Esophagus muscularis mucosa (tissue), 4 donors: Measurements from ENCODE around the gene MORC2. TPM values are rescaled to one million over a fixed set of nuclear protein-coding genes. Genes with fewer than 3 reads are reported as not detected.

ENCODE experiments used
- DNase-seq: peaks from one replicate; pipeline ENCODE4 v3.0.0-alpha.2; 2017; ENCODE audit errors: extremely low spot score
- H3K27ac ChIP-seq, 4 donors: fragments of 200-600 bp; sonication (generic); replicated peaks in 1 of 4; 1 replicate in 3 of 4; 2 replicates in 1 of 4; pipeline ENCODE4 v1.5.1; 2016 to 2019; ENCODE audit warnings: mild to moderate bottlenecking in 1 of 4
- H3K27me3 ChIP-seq, 4 donors: fragments of 200-600 bp; sonication (generic); one replicate each; pipeline versions ENCODE4 v1.5.1 to v1.6.0; 2016 to 2019
- H3K36me3 ChIP-seq, 4 donors: fragments of 200-600 bp; sonication (generic); one replicate each; pipeline ENCODE4 v1.5.1; 2016 to 2019
- H3K4me1 ChIP-seq, 4 donors: fragments of 200-600 bp; sonication (generic); one replicate each; pipeline ENCODE4 v1.5.1; 2016 to 2019
- H3K4me3 ChIP-seq, 4 donors: fragments of 200-600 bp; sonication (generic); 1 replicate in 2 of 4; 2 replicates in 2 of 4; pipeline ENCODE4 v1.5.1; 2016 to 2019; ENCODE audit warnings: mild to moderate bottlenecking in 4 of 4, moderate library complexity in 1 of 4
- H3K9me3 ChIP-seq, 4 donors: fragments of 200-600 bp; sonication (generic); 1 replicate in 3 of 4; 2 replicates in 1 of 4; pipeline ENCODE4 v1.5.1; 2016 to 2019
- EP300 ChIP-seq: sonication (generic); formaldehyde crosslinking; IDR thresholded peaks from one replicate; pipeline ENCODE4 v1.6.1; 2017; ENCODE audit warnings: antibody characterized with exemption
- POLR2A ChIP-seq: fragments of 450-650 bp; IDR thresholded peaks from one replicate; pipeline ENCODE4 v1.6.1; 2017; ENCODE audit warnings: antibody characterized with exemption, moderate library complexity, mild to moderate bottlenecking, low read depth
- POLR2AphosphoS5 ChIP-seq, 2 donors: sonication (generic); formaldehyde crosslinking; IDR thresholded peaks; one replicate each; pipeline ENCODE4 v1.6.1; 2017; ENCODE audit warnings: antibody characterized with exemption in 2 of 2
- WGBS: methylation state at CpG from one replicate; pipeline ENCODE4 v1.1.5; 2018; 5-methylcytosine and 5-hydroxymethylcytosine counted together
- intact Hi-C: fragments of 100-400 bp; cut with DNase I; formaldehyde crosslinking; loops from one replicate; pipeline ENCODE4 v1.15.1; 2023
- total RNA-seq, 4 donors: library from RNA; depleted of rRNA; stranded (reverse); fragments of >200 nt; gene quantifications; one replicate each; pipeline versions ENCODE4 v1.1.0 to v1.2.1, GENCODE V29; 2016
- TF ChIP-seq, protein P1 (sequence below), 3 experiments: fragments of 200-600 bp in 2 of 3; fragments of 450-650 bp in 1 of 3; sonication (generic) in 2 of 3; IDR thresholded peaks; one replicate each; pipeline ENCODE4 v1.5.1; 2017 to 2019; ENCODE audit warnings: antibody characterized with exemption in 3 of 3, mild to moderate bottlenecking in 2 of 3, moderate library complexity in 1 of 3

The MORC2 gene
- total RNA-seq, 4 donors from 2014 or later = 19.5 to 28.8 (median 23.8) TPM

DNA sequence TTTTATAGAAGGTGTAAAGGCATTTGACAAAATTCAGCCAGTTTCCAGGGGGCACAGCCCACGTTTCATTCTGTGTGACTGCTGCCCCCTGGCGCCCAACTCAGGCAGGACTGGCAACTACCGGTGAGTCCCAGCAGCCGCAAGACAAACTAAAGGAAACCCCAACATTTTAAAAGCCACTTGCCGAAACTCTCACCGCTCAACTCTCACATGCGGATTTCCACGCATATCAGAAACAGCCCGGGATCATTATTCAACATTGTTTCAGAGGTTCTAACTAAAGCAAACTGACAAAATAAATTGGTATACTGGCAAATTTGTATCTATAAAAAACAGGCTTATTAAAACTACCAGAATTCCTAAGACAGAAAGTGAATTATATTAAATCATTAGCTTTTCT is 48.2 kb downstream of the MORC2 start:
- intact Hi-C loops = loop anchor here (1.0 kb wide), 1 partner anchor 285 kb away; the partner anchor contains the start of gene SLC35E4
- peak overlapping the region in 1 of 4 donors; percentile 25 for H3K4me3 ChIP-seq

DNA sequence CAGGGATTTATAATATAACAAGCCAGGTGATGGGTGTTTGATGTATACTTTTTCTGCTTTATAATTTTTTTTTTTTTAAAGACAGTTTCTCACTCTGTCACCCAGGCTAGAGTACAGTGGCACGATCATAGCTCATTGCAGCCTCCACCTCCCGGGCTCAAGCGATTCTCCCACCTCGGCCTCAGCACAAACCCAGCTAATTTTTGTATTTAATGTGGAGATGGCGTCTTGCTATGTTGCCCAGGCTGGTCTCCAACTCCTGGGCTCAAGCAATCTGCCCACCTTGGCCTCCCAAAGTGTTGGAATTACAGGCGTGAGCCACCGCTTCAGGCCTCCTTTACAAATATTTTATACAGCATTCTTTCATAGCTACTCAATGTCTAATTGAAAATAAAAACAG is 48.6 kb downstream of the MORC2 start:
- Histone ChIP-seq H3K27ac (no peak overlapping the region), H3K27me3 (no peaks in the 10 kb centered on the region), H3K4me1 (peaks cover 8 to 18% (median 15%) of the 10 kb centered on the region in 4 donors), H3K36me3 (peaks cover 0 to 17% (median 3%) of the 10 kb centered on the region in 4 donors), H3K9me3 (peaks cover 0 to 13% (median 8%) of the 10 kb centered on the region in 4 donors), H3K4me3 (no peak overlapping the region)
- TF ChIP-seq, protein P1, sequence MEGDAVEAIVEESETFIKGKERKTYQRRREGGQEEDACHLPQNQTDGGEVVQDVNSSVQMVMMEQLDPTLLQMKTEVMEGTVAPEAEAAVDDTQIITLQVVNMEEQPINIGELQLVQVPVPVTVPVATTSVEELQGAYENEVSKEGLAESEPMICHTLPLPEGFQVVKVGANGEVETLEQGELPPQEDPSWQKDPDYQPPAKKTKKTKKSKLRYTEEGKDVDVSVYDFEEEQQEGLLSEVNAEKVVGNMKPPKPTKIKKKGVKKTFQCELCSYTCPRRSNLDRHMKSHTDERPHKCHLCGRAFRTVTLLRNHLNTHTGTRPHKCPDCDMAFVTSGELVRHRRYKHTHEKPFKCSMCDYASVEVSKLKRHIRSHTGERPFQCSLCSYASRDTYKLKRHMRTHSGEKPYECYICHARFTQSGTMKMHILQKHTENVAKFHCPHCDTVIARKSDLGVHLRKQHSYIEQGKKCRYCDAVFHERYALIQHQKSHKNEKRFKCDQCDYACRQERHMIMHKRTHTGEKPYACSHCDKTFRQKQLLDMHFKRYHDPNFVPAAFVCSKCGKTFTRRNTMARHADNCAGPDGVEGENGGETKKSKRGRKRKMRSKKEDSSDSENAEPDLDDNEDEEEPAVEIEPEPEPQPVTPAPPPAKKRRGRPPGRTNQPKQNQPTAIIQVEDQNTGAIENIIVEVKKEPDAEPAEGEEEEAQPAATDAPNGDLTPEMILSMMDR (IDR thresholded peaks at IDR 0.05) = no peak
- no peak for TF ChIP-seq EP300
- no peak for TF ChIP-seq POLR2A
- TF ChIP-seq POLR2AphosphoS5 (IDR thresholded peaks at IDR 0.05) = no peak
- intact Hi-C loops = loop anchor here (1.0 to 2.0 kb wide), 2 partner anchors 157 to 285 kb away; partner anchors contain the start of gene SLC35E4
- DNase-seq = peak; percentile 75
- 84% methylated on average over 7 of the region's 7 CpGs for WGBS

More for the DNA sequence above, 48.2 kb downstream of the MORC2 start:
- peak in 1 of 2 donors; percentile 28 for TF ChIP-seq POLR2AphosphoS5 (IDR thresholded peaks at IDR 0.05)
- no peak for TF ChIP-seq POLR2A
- TF ChIP-seq, protein P1 (IDR thresholded peaks at IDR 0.05) = peak; percentile 82 to 93 (median 90)
- no peak for TF ChIP-seq EP300
- WGBS = 2% methylated on average over 9 of the region's 9 CpGs
- peak; percentile 95 for DNase-seq
- Histone ChIP-seq H3K36me3 (peaks cover 0 to 21% (median 5%) of the 10 kb centered on the region in 4 donors), H3K27me3 (no peaks in the 10 kb centered on the region), H3K4me1 (peaks cover 8 to 18% (median 15%) of the 10 kb centered on the region in 4 donors), H3K27ac (no peak overlapping the region), H3K9me3 (peaks cover 0 to 9% (median 3%) of the 10 kb centered on the region in 4 donors)

DNA sequence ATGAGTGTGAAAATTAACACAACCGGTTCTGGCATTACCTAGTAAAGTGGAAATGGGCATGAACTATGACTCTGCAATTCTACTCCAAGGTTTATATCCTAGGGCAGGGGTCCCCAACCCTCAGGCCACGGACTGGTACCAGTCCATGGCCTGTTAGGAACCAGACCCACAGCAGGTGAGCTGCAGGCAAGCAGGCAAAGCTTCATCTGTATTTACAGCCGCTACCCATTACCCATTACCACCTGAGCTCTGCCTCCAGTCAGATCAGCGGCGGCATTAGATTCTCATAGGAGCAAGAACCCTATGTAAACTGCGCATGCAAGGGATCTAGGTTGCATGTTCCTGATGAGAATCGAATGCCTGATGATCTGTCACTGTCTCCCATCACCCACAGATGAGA is 49.8 kb downstream of the MORC2 start:
- intact Hi-C loops = loop anchor here (2.0 kb wide), 1 partner anchor 156 kb away; no protein-coding TSS in a partner anchor
- Histone ChIP-seq H3K27ac (no peak overlapping the region), H3K27me3 (no peaks in the 10 kb centered on the region), H3K36me3 (peaks cover 0 to 6% (median 0%) of the 10 kb centered on the region in 4 donors), H3K4me3 (no peak overlapping the region), H3K4me1 (peaks cover 8 to 18% (median 15%) of the 10 kb centered on the region in 4 donors), H3K9me3 (peaks cover 0 to 14% (median 9%) of the 10 kb centered on the region in 4 donors)
- DNase-seq = peak; percentile 84
- no peak for TF ChIP-seq POLR2AphosphoS5 (IDR thresholded peaks at IDR 0.05)
- TF ChIP-seq POLR2A = no peak
- TF ChIP-seq, protein P1 (IDR thresholded peaks at IDR 0.05) = no peak
- TF ChIP-seq EP300 = no peak
- 79% methylated on average over 7 of the region's 7 CpGs for WGBS

DNA sequence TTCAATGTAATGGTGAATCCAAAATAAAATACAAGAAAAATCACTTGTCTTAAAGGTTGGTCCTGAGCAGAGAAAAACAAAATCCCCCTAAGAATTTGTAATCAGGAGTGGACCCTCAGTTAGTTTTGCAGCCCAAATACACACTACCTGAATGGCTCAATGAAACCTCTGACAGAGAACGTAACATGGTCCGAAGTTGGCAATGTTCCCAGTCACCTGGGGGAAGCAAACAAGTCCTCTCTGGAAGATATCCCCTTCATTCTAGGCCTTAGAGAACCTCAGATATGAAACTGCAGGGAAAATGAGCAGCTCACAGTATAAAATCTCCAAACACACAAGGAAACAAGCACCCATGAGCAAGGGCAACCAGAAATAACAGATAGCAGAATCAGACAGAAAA is 58.2 kb downstream of the MORC2 start:
- H3K4me1 ChIP-seq = no peaks in the 10 kb centered on the region
- no peaks in the 10 kb centered on the region for H3K27me3 ChIP-seq
- DNase-seq = no peak
- intact Hi-C loops = no loop called here
- H3K36me3 ChIP-seq = peaks cover 0 to 20% (median 5%) of the 10 kb centered on the region in 4 donors
- H3K9me3 ChIP-seq = peaks cover 0 to 6% (median 5%) of the 10 kb centered on the region in 4 donors
- no peak overlapping the region for H3K27ac ChIP-seq
- WGBS = 74% methylated on average over 2 of the region's 2 CpGs
- no peak overlapping the region for H3K4me3 ChIP-seq
- TF ChIP-seq EP300 (no peak), POLR2AphosphoS5 (IDR thresholded peaks at IDR 0.05) (no peak), POLR2A (no peak)
- TF ChIP-seq, protein P1 (IDR thresholded peaks at IDR 0.05) = no peak
